Hepatocyte (in vitro differentiated cells): Measurements from ENCODE around the gene C2CD5.

Experiments used
- EZH2phosphoT487 ChIP-seq: fragments of 200-600 bp; sonication (generic); IDR thresholded peaks from one replicate; pipeline ENCODE4 v1.6.1; 2018; ENCODE audit warnings: antibody characterized with exemption, mild to moderate bottlenecking, low read depth, moderate library complexity; ENCODE audit not compliant: unreplicated experiment, severe bottlenecking
- TF ChIP-seq, protein P1 (sequence below): fragments of 200-600 bp; sonication (generic); IDR thresholded peaks from 2 replicates; pipeline ENCODE4 v1.5.1; 2016; ENCODE audit warnings: antibody characterized with exemption, mild to moderate bottlenecking; ENCODE audit not compliant: poor library complexity

DNA sequence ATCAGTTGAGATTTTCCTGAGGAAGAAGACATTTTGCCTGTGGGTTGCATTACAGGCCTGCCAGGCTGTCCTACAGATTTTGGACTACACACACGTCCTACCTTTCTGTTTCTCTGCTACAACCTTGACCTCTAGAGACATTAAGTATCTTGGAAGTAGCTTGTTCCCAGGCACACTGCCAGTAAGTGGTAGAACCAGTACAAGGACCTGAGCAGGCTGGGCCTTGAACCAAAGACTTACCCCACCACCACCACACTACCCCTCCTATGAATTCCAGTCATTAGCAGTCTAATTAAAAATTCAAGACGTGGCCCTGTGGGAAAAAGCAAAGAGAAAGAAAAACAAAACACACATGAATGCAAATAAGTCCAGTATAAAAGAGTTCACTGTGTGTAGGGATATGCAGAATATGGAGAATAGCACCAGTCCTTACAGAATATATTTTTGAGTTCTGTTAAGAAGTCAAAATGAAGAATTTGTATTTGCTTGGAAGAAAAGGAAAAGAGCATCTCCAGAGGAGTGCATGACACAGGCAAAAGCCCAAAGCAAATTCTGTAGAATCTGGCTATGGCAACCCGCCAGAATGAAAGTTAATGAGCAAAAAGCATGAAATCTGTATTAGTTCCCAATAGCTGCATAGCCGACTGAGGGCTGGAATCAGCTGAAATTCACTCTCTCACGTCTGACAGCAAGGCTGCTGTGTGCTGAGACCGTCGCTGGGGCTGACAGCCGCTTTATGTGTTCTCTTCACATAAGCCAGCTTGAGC is 135.5 kb downstream of the C2CD5 start:
- no peak for TF ChIP-seq EZH2phosphoT487
- TF ChIP-seq, protein P1, sequence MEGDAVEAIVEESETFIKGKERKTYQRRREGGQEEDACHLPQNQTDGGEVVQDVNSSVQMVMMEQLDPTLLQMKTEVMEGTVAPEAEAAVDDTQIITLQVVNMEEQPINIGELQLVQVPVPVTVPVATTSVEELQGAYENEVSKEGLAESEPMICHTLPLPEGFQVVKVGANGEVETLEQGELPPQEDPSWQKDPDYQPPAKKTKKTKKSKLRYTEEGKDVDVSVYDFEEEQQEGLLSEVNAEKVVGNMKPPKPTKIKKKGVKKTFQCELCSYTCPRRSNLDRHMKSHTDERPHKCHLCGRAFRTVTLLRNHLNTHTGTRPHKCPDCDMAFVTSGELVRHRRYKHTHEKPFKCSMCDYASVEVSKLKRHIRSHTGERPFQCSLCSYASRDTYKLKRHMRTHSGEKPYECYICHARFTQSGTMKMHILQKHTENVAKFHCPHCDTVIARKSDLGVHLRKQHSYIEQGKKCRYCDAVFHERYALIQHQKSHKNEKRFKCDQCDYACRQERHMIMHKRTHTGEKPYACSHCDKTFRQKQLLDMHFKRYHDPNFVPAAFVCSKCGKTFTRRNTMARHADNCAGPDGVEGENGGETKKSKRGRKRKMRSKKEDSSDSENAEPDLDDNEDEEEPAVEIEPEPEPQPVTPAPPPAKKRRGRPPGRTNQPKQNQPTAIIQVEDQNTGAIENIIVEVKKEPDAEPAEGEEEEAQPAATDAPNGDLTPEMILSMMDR = no peak
